NCI-H526 (cell line): Measurements from ENCODE around the gene CDH13.

Experiments used
- DNase-seq, 2 experiments: peaks; one replicate each; lab custom pipeline; 2025; lab: John Stamatoyannopoulos, UW

The CDH13 gene

GRCh38 chr16:83802554-83803205, 1175.9 kb downstream of the CDH13 start:
- no peak for DNase-seq

GRCh38 chr16:83803811-83804210, 1177.0 kb downstream of the CDH13 start:
- DNase-seq = no peak

GRCh38 chr16:83804366-83804765, 1177.6 kb downstream of the CDH13 start:
- DNase-seq = no peak

GRCh38 chr16:83806036-83806435, 1179.3 kb downstream of the CDH13 start:
- DNase-seq = no peak

- no peak for DNase-seq
These were observed 1180.0 kb downstream of the CDH13 start for GRCh38 chr16:83806731-83807130.

- no peak for DNase-seq
These were observed 1180.5 kb downstream of the CDH13 start for GRCh38 chr16:83807327-83807709.

- DNase-seq = peak; percentile 63 to 90
These were observed 1181.2 kb downstream of the CDH13 start, which contains the start of gene HSBP1 for GRCh38 chr16:83807710-83808572. HSBP1 (plus strand) TSS chr16:83807978; CDS start chr16:83808077, 99 bp downstream.

GRCh38 chr16:83808573-83809014, 1181.8 kb downstream of the CDH13 start:
- DNase-seq = no peak

GRCh38 chr16:83809092-83809491, 1182.3 kb downstream of the CDH13 start:
- DNase-seq = no peak

- no peak for DNase-seq
These were observed 1184.1 kb downstream of the CDH13 start for GRCh38 chr16:83810901-83811300.

GRCh38 chr16:83813823-83814658, 1187.3 kb downstream of the CDH13 start:
- no peak for DNase-seq

GRCh38 chr16:83814659-83814985, 1187.9 kb downstream of the CDH13 start:
- no peak for DNase-seq

- no peak for DNase-seq
These were observed 1190.3 kb downstream of the CDH13 start for GRCh38 chr16:83817022-83817421.

GRCh38 chr16:83818276-83818675, 1191.5 kb downstream of the CDH13 start:
- no peak for DNase-seq

GRCh38 chr16:83819361-83819760, 1192.6 kb downstream of the CDH13 start:
- no peak for DNase-seq

- peak; percentile 42 to 68 for DNase-seq
These were observed 1199.6 kb downstream of the CDH13 start for GRCh38 chr16:83826146-83826913.

- no peak for DNase-seq
These were observed 1203.5 kb downstream of the CDH13 start for GRCh38 chr16:83830091-83830768.

GRCh38 chr16:83830769-83831455, 1204.1 kb downstream of the CDH13 start:
- no peak for DNase-seq

GRCh38 chr16:83831456-83831987, 1204.8 kb downstream of the CDH13 start:
- no peak for DNase-seq

GRCh38 chr16:83833921-83834320, 1207.2 kb downstream of the CDH13 start:
- DNase-seq = no peak
